ENCODE measurements around the gene UVSSA. TPM values are rescaled to one million over a fixed set of nuclear protein-coding genes. Genes with fewer than 3 reads are reported as not detected.

Gene UVSSA
- total RNA-seq, 3 donors from 2014 or later (not counting 1 experiment from before 2014, with no cell fraction given): 48.0 to 59.4 (median 56.4) TPM

DNA sequence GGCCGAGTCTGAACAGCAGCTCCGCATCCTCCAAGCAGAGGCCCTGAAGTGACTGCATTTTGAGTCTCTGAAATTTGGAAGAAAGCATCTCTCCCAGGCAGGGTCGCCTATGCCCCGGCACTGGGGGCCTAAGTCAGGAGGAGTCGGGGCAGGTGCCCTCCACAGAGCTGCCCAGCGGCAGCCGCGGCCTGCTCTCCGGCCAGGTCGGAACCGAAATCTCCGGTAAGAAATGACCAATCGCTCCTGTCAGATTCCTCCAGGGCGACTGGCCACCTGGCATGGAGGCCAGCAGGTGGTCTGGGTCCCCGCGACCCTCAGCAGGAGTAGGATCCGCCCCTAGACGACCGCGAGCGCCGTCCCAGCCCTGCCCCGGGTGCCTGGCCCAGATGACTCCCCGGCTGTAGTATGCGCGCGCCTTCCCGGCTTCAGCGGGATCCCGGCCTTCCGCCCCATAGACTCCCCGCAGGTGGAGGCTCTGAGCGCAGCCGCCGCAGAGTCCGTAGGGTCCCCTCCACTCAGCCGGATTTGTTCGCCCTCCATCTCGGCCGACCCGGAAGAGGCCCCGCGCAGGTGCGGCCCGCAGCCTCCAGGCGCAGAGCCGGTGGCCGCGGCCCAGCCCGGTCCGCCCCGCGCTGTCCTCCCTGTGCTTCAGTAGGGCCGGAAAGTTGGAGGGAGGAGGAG lies 57.7 kb downstream of the UVSSA start:
- H3K4me1 Mint-ChIP-seq: peaks cover 0 to 4% of the 10 kb centered on the region in 2 donors
- Histone ChIP-seq H3K4me3 (ENCODE audit: low read length) (no peak overlapping the region), H3K9me3 (ENCODE audit: control insufficient read depth, insufficient read depth, low read length) (no peaks in the 10 kb centered on the region), H3K27me3 (ENCODE audit: control insufficient read depth, insufficient read depth, low read length) (peaks cover 49% of the 10 kb centered on the region), H3K4me1 (ENCODE audit: control insufficient read depth, insufficient read depth, low read length) (no peaks in the 10 kb centered on the region), H3K36me3 (ENCODE audit: control insufficient read depth, insufficient read depth, low read length) (no peaks in the 10 kb centered on the region), H3K27ac (ENCODE audit: low read length) (no peak overlapping the region)
- WGBS (ENCODE audit: insufficient coverage): 11% methylated on average over 54 of the region's 54 CpGs
- no peak overlapping the region for H3K4me3 Mint-ChIP-seq
- H3K9me3 Mint-ChIP-seq: no peaks in the 10 kb centered on the region
- no peak for DNase-seq
- H3K27me3 Mint-ChIP-seq (ENCODE audit: low read depth in 2 of 2): peaks cover 16 to 38% of the 10 kb centered on the region in 2 donors
- TF ChIP-seq, protein P1, sequence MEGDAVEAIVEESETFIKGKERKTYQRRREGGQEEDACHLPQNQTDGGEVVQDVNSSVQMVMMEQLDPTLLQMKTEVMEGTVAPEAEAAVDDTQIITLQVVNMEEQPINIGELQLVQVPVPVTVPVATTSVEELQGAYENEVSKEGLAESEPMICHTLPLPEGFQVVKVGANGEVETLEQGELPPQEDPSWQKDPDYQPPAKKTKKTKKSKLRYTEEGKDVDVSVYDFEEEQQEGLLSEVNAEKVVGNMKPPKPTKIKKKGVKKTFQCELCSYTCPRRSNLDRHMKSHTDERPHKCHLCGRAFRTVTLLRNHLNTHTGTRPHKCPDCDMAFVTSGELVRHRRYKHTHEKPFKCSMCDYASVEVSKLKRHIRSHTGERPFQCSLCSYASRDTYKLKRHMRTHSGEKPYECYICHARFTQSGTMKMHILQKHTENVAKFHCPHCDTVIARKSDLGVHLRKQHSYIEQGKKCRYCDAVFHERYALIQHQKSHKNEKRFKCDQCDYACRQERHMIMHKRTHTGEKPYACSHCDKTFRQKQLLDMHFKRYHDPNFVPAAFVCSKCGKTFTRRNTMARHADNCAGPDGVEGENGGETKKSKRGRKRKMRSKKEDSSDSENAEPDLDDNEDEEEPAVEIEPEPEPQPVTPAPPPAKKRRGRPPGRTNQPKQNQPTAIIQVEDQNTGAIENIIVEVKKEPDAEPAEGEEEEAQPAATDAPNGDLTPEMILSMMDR (IDR thresholded peaks at IDR 0.05): no peak
- H3K36me3 Mint-ChIP-seq: no peaks in the 10 kb centered on the region
- no peak overlapping the region for H3K27ac Mint-ChIP-seq
- intact Hi-C loops (cut with micrococcal nuclease): no loop called here
- ATAC-seq: no peak

DNA sequence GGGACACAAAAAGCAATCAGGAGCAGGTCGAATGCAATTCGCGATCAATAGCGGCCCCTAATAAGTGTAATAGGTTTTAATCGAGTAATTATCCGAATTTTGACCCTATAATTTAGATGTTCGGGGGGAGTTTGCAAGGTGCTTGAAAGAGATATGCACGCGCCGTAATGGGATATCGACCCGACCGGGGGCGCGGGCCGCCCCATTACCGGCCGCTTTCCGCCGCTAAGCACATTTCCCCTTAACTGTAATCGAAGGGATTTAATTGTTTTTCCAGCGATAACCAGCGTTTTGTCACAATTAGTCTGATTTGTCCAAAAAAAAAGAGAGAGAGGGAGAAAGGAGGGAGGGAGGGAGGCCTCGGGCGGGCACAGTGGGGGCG lies 58.2 kb downstream of the UVSSA start:
- no peak for ATAC-seq
- H3K27ac Mint-ChIP-seq: no peak overlapping the region
- Histone ChIP-seq H3K27me3 (ENCODE audit: control insufficient read depth, insufficient read depth, low read length) (peaks cover 49% of the 10 kb centered on the region), H3K36me3 (ENCODE audit: control insufficient read depth, insufficient read depth, low read length) (no peaks in the 10 kb centered on the region), H3K27ac (ENCODE audit: low read length) (no peak overlapping the region), H3K4me1 (ENCODE audit: control insufficient read depth, insufficient read depth, low read length) (no peaks in the 10 kb centered on the region), H3K4me3 (ENCODE audit: low read length) (no peak overlapping the region), H3K9me3 (ENCODE audit: control insufficient read depth, insufficient read depth, low read length) (no peaks in the 10 kb centered on the region)
- DNase-seq: no peak
- no peak overlapping the region for H3K4me3 Mint-ChIP-seq
- 11% methylated on average over 26 of the region's 26 CpGs for WGBS (ENCODE audit: insufficient coverage)
- no peaks in the 10 kb centered on the region for H3K9me3 Mint-ChIP-seq
- H3K36me3 Mint-ChIP-seq: no peaks in the 10 kb centered on the region
- H3K27me3 Mint-ChIP-seq (ENCODE audit: low read depth in 2 of 2): peaks cover 16 to 39% of the 10 kb centered on the region in 2 donors
- TF ChIP-seq, protein P1 (IDR thresholded peaks at IDR 0.05): no peak
- intact Hi-C loops (cut with micrococcal nuclease): no loop called here
- peaks cover 0 to 4% of the 10 kb centered on the region in 2 donors for H3K4me1 Mint-ChIP-seq

DNA sequence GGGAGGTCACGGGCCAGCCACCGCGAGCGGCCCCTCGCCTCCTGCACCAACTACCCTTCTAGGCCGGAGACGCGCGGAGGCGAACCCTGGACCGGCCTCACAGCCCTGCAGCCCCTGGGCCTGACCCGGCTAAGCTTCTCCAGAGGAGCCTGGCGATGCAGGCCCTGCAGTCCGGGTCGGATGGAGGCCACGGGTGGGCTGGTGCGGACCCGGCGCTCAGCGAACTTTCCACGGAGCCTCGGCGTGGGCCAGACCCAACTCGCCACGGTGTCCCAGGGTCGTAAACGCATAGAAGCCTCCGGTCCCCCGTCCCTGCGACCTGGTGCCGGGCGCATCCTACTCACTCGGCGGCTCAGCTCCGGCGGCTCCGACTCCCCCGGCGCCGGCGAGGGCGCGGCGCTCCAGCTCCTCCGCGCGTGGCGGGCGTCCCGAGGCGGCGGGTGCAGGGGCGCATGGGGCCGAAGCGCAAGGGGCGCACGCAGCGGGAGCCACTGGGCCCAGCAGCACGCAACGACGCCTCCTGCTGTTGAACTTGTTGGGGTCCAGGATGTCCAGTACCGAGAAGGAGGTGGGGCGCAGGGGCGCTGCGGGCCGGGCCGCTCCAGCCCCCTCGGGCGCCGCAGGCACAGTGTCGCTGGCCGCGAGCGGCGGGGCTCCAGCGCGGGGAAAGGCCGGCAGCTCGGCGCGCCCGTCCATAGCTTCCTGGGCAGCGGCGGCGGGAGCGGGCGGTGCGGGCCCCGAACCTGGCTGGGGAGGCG lies 58.8 kb downstream of the UVSSA start:
- intact Hi-C loops (cut with micrococcal nuclease): no loop called here
- TF ChIP-seq, protein P1 (IDR thresholded peaks at IDR 0.05): no peak

More for the DNA sequence above, 58.8 kb downstream of the UVSSA start:
- ATAC-seq (no peak), DNase-seq (no peak)
- H3K9me3 Mint-ChIP-seq: no peaks in the 10 kb centered on the region
- 15% methylated on average over 90 of the region's 90 CpGs for WGBS (ENCODE audit: insufficient coverage)
- H3K36me3 ChIP-seq (ENCODE audit: control insufficient read depth, insufficient read depth, low read length): no peaks in the 10 kb centered on the region
- H3K36me3 Mint-ChIP-seq: no peaks in the 10 kb centered on the region
- H3K27me3 Mint-ChIP-seq (ENCODE audit: low read depth in 2 of 2): peaks cover 16 to 40% of the 10 kb centered on the region in 2 donors
- no peaks in the 10 kb centered on the region for H3K4me1 ChIP-seq (ENCODE audit: control insufficient read depth, insufficient read depth, low read length)
- no peak overlapping the region for H3K4me3 ChIP-seq (ENCODE audit: low read length)
- no peak overlapping the region for H3K4me3 Mint-ChIP-seq
- H3K4me1 Mint-ChIP-seq: peaks cover 0 to 4% of the 10 kb centered on the region in 2 donors
- H3K27ac ChIP-seq (ENCODE audit: low read length): no peak overlapping the region
- no peak overlapping the region for H3K27ac Mint-ChIP-seq
- no peaks in the 10 kb centered on the region for H3K9me3 ChIP-seq (ENCODE audit: control insufficient read depth, insufficient read depth, low read length)
- peaks cover 44% of the 10 kb centered on the region for H3K27me3 ChIP-seq (ENCODE audit: control insufficient read depth, insufficient read depth, low read length)
